GM18498 (cell line): ENCODE measurements around the gene CEP20.
"Not testable (repeated sequence)": the region's sequence is repeated elsewhere in the genome, so short reads cannot be mapped to it uniquely, and the experiment has no call there.

Source experiments
- ATAC-seq: cut with Tn5 transposase; IDR thresholded peaks from one replicate; pipeline ENCODE4 v1.9.1; 2021; ENCODE audit warnings: mild to moderate bottlenecking, moderate library complexity; ENCODE audit not compliant: unreplicated experiment

CEP20 gene

DNA sequence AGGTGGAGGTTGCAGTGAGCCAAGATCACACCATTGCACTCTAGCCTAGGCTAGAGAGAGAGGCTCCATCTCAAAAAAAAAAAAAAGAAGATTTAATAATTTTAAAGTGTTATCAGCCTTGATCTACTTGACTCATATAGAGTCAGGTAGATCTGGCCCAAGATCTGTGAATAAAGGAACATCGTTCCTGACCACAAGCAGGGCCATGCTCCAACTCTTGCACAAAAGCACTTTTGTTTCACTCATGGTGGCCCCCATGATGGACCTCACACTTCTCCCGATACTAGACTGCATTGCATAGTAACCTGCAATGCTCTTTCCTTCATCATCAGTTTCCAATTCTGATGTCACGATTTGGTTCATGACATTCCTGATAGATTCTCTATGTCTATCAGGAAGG, 26.4 kb downstream of the CEP20 start:
- ATAC-seq: no peak

DNA sequence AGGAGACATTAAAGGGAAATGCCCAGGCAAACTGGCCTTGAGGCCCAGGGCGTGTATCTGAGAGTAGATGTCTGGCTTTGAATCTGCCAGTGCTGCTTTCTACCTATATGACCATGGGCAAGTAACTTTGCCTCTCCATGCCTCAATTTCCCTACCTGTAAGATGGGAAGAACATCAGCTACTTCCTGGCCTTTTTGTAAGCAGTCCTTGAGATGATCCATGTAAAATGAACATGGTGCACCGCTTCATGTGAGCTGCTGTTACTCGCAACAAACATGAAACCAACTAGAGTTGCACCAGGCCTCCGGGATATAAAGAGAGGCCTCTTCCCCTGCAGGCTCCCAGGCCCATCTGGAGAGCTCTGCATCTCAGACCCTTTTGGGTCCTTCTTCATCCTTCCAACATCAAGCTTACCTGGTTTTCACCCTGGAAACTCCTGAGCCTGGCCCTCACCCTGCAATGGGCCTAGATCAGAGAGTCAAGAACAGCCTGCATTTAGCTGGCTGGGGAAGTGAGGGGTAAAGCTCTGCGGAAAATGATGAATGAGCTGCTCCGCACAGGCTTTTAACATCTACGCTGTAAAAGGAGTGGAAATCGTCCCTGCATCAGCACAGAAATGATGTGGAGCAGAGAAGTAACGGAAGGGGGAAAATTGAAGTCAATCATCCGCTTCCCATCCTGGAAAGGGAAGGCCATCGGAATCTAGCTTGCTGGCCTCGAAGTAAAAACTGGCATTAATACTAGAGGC, 29.3 kb downstream of the CEP20 start:
- ATAC-seq: no peak

GRCh38 chr16:15857724-15858560, 30.5 kb downstream of the CEP20 start:
- no peak for ATAC-seq

DNA sequence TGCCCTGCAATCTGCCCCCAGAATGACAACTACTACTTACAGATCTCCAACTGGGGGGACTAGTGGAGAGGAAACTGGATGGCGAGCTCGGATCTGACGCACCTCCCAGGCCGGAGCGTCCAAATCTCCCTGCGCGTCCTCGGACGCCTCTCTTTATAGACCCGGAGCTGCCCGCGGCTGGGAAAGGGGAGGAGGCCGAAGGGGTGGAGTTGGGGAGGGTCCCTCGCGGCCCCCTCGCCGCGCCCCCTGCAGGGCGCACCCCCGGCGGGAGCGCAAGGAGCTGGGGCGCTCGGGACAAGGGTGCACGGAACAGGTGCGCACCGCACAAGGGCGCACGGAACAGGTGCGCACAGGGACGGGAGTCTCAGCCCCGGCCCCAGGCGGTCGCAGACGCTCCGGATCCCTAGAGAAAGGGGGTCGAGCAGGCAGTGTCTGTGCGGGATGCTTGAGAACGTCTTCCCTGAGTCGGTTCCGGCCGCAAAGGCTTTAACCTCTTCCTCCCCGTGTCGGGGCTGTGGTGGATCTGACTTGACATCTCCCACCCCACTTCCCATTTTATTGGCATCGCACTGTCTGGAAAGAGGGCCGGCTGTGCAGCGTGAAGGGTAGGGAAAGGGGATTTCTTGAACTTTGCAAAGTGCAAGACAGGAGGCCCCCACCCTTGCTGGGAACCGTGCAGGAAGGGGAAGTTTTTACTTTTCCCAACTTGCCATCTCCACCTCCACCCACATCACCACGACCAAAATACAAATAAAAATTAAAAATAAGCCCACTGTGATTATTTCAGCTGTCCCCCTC, 31.3 kb downstream of the CEP20 start, which contains the start of gene MYH11:
Gene MYH11 (minus strand): TSS at position 128 of the 798 bp plus-strand sequence. CDS start 18,776 bp downstream, outside the sequence.
- ATAC-seq: no peak

DNA sequence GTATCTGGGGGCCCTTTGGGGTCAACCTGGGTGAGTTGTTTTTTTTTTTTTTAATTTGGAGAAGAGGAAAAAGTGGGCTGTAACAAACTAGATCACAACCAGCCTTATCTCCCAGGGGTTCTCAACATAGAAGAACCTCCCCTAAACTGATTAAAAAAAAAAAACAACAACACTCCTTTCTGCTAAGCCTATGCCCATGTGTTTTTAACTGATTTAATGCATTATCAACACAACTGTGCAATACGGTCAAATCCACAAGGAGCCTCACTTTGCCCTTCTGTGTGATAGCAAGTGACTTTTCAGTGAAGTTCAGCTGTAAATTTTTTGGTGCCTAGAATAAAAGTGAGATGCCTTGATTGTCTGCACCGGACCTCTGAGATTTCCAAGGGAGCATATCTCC, 32.2 kb downstream of the CEP20 start:
- ATAC-seq: no peak

DNA sequence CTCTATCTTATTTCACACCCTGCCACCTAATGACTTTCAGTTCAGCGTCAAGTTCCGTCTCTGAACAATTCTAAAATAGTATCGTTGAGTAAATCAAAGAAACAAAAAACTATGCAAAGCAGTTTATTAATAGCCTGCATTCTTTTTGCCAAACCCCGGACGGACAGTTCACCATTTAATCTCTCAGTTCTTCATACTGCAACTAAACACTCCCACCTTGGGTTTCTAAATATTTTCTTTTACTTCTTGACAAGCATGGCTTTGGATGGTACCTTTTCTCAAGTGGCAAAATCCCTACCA, 32.7 kb downstream of the CEP20 start:
- peak; percentile 76 for ATAC-seq

GRCh38 chr16:15854906-15855703, 33.3 kb downstream of the CEP20 start:
- ATAC-seq: no peak

DNA sequence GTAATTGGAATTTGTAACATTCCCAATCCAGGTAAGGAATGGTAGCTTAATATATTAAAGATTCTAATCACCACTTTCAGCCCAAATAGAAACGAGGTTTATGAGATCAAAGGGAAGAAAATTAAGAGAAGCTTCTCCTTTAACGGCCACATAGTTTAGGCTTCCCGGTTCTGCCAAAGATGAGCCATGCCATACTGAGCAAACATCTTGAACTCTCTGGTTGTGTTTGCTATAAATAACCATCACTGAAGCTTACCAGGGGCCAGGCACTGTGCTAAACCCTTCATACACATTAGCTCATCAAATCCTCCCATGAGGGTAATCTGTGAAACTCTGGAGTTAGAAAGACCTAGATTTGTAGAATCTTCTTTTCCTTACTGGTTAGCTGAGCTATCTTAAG, 34.3 kb downstream of the CEP20 start:
- ATAC-seq: no peak

DNA sequence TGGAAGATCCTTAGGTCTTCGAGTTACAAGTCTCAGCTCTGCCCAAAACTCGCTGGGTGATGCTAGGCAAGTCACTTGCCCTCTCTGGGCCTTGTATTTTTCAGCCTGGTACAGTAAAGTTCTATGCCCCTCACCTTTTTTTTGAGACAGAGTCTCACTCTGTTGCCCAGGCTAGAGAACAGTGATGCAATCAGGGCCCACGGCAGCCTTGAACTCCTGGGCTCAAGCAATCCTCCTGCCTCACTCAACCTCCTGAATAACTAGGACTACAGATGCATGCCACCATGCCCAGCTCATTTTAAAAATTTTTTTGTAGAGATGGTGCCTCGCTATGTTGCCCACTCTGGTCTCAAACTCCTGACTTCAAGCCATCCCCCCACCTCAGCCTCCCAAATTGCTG, 35.4 kb downstream of the CEP20 start:
- no peak for ATAC-seq

DNA sequence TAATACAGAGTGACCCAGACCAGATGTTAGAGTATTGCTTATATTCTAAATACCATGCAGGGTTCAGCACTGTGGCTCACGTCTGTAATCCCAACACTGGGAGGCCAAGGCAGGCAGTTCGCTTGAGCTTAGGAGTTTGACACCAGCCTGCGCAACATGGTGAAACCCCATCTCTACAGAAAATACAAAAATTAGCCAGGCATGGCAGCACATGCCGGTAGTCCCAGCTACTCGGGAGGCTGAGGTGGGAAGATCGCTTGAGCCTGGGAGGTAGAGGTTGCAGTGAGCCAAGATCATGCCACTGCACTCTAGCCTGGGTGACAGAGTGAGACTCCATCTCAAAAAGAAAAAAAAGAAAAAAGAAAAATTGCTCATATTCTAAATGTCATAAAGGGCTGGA, 37.8 kb downstream of the CEP20 start:
- ATAC-seq: not testable (repeated sequence)

DNA sequence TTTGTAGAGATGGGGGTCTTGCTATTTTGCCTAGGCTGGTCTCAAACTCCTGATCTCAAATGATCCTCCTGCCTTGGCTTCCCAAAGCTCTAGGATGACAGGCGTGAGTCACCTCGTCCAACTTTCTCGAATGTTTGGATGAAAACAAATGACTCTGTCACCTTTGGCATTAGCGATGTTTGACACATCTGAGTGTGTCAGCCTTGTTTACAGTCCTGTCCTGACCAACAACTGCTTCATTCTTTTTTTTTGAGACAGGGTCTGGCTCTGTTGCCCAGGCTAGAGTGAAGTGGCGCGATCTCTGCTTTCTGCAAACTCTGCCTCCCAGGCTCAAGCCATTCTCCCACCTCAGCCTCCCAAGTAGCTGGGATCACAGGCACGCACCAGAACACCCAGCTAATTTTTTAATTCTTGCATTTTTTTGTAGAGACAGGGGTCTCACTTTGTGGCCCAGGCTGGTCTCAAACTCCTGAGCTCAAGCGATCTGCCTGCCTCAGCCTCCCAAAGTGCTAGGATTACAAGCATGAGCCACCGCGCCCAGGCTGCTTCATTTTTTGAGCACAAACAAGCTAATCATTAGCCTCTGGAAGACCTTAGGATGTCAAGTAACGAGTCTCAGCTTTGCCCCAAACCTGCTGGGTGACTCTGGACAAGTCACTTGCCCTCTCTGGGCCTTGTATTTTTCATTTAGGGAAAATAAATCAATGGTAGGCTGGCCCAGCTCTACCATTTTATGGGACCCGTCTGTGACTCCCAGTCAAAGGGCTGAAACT, 39.0 kb downstream of the CEP20 start:
- ATAC-seq: no peak

DNA sequence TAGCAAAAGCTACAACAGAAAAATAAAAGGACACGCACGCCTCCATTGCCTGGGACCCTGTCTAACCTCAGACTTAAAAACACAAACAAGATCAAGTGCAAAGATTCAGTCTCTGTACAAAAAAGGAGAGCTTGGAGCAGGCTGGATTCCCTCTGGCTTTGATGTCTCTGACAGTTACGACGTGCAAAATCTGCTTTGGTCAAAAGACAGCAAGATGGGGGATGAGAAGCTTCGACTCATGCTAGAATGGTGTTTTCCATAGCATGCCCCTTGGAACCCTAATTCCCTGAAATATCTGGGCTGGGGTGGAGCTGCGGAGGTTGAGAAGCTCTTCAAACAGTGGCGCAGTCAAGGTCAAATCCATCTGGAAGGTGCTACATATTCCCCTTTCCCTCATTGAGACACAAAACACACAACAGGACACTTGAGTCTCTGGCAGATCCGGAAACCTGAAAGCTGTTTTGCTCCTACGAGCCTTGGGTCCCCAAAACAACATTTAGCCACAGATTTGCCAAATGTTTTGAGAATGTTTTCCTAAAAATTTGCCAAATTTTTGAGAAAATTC, 40.7 kb downstream of the CEP20 start:
- ATAC-seq: no peak

DNA sequence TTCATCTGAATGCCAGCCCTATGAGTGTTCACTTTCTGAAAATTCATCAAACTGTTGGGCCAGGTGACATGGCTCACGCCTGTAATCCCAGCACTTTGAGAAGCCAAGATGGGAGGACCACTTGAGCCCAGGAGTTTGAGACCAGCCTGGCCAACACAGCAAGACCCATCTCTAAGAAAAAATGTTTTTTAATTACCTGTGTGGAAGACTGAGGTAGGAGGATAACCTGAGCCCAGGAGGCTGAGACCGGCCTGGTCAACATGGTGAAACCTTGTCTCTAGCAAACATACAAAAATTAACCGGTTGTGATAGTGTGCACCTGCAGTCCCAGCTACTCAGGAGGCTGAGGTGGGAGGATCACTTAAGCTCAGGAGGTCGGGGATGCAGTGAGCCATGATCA, 41.9 kb downstream of the CEP20 start:
- ATAC-seq: no peak

GRCh38 chr16:15843635-15844279, 44.6 kb downstream of the CEP20 start:
- no peak for ATAC-seq

DNA sequence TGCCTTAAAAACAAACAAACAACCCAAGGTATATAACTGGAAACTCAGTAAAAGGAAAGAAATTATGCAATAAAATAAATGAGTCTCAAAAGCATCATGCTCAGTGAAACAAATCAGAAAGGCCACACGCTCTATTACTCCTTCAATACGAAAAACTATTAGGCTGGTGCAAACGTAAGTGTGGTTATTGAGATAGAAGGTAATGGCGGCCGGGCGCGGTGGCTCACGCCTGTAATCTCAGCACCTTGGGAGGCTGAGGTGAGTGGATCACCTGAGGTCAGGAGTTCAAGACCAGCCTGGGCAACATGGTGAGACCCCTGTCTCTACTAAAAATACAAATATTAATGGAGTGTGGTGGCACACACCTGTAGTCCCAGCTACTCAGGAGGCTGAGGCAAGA, 49.2 kb downstream of the CEP20 start:
- not testable (repeated sequence) for ATAC-seq

DNA sequence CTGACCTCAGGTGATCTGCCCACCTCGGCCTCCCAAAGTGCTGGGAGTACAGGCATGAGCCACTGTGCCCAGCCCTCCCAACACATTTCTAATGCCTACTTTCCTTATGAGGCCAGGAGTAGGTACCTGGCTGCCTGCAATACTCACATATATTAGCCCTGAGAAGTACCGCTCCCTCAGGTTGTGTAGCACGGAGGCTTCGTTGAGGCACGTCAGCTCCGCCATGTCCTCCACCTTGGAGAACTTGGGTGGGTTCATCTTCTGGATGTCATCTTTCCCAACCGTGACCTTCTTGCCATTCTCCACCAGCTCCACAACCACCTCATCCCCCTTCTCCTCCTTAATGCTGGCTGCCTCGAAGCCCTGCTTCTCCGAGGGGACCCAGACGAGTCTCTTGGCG, 50.6 kb downstream of the CEP20 start:
- no peak for ATAC-seq

DNA sequence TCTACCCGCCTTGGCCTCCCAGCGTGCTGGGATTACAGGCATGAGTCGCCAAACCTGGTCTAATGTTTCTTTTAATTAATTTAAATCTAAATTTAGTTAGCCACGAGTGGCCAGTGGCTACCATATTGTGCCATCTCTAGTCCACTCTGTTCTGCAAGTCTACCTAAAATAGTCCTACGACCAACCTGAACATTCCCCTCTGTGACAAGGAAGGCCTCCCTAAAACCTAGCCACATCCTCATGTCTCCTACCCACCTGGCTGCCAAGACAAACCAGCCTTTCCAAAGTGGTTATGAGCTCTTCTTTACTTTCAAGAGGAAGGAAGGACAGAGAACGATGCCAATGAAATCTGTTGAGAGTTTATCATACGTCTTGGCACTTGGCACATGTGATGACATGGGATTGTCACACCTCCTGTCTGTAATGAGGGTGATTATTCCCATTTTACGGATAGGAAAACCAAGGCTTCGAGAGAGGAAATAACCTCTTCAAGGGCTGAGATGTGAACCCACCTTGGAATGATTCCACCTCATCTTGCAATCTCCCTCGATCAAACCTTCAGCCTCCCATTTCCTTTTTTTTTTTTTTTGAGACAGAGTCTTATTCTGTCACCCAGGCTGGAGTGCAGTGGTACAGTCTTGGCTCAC, 51.3 kb downstream of the CEP20 start:
- no peak for ATAC-seq

- no peak for ATAC-seq
Measured at GRCh38 chr16:15836074-15836473, 52.3 kb downstream of the CEP20 start.
